Mononuclear cell (primary cell): ENCODE data around the gene GLI2. TPM values are rescaled to one million over a fixed set of nuclear protein-coding genes. Genes with fewer than 3 reads are reported as not detected.

Source experiments
- H3K27me3 ChIP-seq: 2 replicates; pipeline ENCODE4 v1.6.0; 2011; ENCODE audit warnings: low read length, control low read depth; ENCODE audit not compliant: insufficient read depth
- H3K4me1 ChIP-seq: 2 replicates; pipeline ENCODE4 v1.5.1; 2011; ENCODE audit warnings: mild to moderate bottlenecking, low read length, control low read depth; ENCODE audit not compliant: insufficient read depth
- H3K4me3 ChIP-seq: 2 replicates; pipeline ENCODE4 v1.5.1; 2011; ENCODE audit warnings: mild to moderate bottlenecking, low read length, moderate library complexity
- H3K9me3 ChIP-seq: 2 replicates; pipeline ENCODE4 v1.5.1; 2011; ENCODE audit warnings: low read depth, mild to moderate bottlenecking, control low read depth, low read length
- total RNA-seq: library from RNA; depleted of rRNA; stranded (reverse); fragments of >200 nt; gene quantifications from one replicate; pipeline ENCODE4 v1.2.3, GENCODE V29; 2012

GLI2 gene
- total RNA-seq, 1 donor = not detected

DNA sequence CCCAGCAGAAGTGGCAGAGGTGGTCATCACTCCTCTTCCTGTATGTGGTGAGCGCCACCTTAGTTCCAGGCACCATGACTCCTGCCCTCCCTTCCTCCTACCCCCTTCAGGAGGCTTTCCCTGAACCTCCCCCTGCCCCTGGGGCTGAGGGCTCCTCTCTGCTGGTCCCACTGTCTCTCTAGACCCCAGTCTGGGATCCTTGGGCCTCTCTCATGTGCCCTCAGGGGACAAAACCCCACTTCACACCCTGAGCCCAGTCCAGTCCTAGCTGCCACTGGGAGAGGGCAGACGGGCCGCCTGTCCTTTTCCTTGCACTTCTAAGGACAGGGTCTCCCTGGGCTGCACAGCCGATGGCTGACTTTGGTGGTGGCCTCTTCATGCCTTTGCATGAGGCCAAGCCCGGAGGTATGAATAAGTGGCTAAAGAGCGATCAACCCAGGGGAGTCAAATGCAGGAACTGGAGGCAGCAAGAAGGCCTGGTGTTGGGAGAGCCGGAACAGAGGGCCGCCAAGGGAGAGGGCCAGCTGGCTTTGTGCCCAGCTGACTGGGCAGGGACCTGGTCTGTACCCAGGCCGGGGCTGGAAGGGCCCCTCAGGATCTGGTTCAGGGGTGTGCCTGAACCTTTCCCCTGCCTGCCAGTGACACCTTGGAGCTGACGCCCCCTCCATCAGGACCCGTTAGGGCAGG is 29.5 kb downstream of the GLI2 start:
- H3K4me1 ChIP-seq = no peaks in the 10 kb centered on the region
- no peaks in the 10 kb centered on the region for H3K27me3 ChIP-seq
- H3K9me3 ChIP-seq = no peaks in the 10 kb centered on the region
- no peak overlapping the region for H3K4me3 ChIP-seq

DNA sequence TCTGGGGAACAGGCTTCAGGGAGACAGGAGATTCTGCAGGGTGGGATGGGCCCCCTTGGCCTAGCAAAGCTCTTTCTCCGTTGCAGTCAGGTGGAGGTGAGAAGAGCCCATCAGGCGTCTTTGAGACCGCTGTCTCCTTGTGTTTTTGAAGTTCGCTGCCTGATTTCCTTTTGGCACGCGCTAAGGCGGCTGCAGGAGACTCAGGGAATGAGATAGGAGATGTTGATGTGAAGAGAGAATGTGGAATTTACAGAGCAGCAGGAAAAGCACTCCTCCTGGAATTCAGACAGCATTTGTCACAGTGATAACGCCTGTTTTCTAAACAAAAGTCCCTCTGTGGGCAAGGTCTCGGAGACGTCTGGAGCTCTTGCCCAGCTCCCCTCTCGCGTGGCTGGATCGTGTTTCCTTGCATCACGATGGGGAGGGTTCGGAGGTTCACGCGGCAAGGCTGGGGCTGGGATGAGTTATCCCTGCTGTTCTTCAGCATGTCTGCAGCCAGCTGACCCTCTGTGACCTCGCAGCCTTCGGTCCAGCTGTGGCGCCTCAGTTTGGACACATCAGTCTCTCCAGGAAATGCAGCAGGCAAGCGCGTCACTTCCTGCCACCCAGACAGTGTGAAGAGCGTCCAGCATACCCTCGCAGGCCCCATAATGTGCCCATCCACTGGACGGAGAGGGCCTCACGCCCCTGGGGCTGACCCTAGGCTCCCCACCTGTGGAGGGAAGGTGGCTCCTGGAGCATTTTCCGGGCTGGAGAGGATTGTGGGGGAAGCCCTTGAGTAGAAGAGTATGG is 30.2 kb downstream of the GLI2 start:
- H3K9me3 ChIP-seq = no peaks in the 10 kb centered on the region
- no peak overlapping the region for H3K4me3 ChIP-seq
- no peaks in the 10 kb centered on the region for H3K27me3 ChIP-seq
- no peaks in the 10 kb centered on the region for H3K4me1 ChIP-seq

DNA sequence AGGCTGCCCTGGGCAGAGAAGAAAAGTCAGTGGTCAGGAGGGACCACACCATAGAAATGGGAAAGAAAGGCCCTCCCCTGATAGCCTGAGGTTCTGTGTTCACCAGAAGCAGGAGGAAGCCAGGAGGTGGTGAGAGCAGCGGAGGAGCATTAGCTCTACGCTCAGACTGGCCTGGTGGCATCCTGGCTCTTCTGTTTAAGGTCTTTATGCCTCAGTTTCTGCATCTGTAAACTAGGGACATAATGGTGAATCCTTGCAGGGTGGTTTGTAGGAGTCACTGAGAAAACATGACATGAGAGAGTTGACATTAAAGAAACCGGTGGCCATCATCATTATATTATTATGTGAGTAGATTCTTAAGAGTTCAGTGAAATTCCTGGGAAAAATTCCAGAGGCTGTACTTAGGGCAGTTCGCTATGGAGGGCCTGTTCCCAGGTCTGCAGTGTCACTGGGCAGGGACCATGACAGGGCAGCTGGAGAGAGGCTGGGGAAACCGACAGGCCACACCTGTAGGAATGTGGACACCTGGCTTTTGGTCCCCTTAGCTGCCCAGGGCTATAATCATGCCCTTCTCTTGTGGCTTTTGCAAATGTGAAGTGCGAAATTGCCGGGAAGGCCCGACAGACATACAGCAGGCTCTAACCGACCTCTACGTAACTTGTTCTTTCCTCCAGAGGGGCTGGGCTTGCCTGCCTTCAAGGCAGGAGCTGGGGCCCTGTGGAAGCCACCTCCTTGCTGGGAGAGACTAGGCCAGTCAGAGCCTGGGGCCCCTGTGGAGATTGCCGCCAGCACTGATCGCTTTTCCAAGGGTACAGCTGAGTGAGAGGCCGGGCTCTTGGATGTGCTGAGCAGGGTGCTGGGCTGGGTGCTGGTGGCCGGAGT is 31.0 kb downstream of the GLI2 start:
- no peak overlapping the region for H3K4me3 ChIP-seq
- H3K27me3 ChIP-seq = no peaks in the 10 kb centered on the region
- no peaks in the 10 kb centered on the region for H3K9me3 ChIP-seq
- H3K4me1 ChIP-seq = no peaks in the 10 kb centered on the region

DNA sequence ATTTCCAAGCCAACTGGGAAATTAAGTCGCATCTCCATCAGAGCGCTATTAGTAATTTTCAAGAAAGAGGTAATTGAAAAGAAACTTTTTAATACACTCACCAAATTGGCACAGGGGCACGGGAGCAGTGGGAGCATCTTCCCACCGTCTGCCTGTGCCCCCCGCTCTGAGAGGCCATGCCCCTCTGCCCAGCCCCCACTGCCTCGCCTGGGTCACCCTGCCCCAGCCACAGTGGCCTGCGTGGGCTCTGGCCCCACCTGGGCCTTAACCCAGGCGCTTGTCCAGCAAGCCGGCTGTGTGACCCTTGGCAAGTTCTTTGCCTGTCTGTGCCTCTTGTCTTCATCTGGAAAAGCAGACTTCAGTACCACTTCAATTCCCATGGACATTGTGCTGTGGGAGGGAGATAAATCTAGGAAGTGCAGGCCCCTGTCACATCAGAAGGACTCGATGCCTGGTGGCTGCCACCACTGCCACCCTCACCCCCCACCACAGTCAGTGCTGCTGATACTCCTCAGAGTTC is 31.9 kb downstream of the GLI2 start:
- no peaks in the 10 kb centered on the region for H3K27me3 ChIP-seq
- no peak overlapping the region for H3K4me3 ChIP-seq
- no peaks in the 10 kb centered on the region for H3K4me1 ChIP-seq
- no peaks in the 10 kb centered on the region for H3K9me3 ChIP-seq

DNA sequence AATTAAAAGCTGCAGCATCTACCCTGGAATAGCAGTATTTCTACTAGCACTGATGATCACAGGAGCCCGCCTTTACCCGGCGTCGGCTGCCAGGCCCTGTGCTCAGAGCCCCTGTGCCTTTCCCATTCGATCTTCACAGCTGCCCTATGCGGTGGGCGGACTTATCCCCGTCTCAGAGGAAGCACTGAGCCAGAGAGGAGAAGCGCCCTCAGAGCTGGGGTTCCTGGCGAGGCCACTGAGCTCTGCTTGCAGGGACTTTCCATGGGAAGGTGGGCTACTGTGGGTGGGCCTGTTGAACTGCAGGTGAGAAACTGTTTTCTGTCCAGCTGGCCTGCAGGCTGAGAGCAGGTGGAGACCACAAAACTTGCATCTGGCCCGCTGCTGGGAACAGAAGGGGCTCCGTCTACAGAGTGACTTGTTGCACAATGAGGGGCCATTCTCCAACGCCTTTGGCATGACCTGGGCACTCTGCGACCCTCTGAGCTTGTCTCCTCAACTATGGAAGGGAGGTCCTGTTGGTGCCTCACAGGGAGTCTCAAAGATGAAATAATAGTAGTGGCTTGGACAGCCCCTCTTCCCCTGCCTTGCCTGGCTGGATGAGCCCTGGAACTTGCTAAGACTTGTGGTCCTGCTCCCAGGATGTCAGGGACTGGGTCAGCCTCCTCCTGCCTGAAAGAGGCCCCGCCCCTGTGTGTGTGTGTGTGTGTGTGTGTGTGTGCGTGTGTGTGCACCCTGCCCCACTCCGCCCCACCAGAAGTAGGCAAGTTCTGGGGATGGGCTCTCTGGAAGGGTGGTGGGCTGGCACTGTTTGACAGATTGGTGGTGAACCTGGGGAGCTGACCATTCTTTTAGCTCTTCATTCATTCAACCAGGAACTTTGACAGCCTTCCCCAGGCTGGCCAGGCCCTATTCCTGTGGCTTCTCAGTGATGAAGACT is 32.7 kb downstream of the GLI2 start:
- H3K4me3 ChIP-seq = no peak overlapping the region
- no peaks in the 10 kb centered on the region for H3K27me3 ChIP-seq
- H3K4me1 ChIP-seq = no peaks in the 10 kb centered on the region
- no peaks in the 10 kb centered on the region for H3K9me3 ChIP-seq

DNA sequence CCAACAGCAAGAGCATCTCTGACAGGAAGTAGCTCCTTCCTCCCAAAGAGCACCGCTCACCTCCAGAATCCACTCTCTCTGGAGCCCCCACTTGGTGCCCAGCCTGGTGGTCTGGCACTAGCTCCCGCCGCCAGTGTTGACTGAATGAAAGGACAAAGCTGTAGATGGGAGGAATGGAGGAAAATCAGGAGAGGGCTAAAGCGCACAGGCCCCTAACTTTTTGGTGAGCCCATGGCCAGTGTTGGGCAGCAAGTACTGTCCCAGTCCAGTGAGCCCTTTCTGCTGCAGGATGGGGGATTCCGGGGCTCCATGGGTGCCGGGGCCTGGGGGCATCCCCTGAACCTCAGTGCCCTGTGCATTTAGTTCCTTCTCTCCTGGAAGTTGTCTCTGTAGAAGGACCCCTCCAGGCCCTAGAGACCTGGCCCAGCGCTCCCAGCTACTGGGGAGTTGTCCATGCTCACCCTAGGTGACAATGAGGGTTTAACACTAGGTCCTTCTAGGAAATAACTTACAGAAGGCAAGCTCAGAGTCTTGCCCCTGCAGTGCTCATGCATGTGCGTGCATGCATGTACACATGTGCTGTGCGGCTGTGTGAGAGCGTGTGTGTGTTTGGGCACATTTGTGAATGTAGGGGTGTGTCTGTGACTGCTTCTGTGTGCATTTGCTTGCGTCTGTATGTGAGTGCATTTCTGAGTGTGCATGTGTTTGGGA is 33.6 kb downstream of the GLI2 start:
- no peak overlapping the region for H3K4me3 ChIP-seq
- no peaks in the 10 kb centered on the region for H3K4me1 ChIP-seq
- no peaks in the 10 kb centered on the region for H3K9me3 ChIP-seq
- H3K27me3 ChIP-seq = no peaks in the 10 kb centered on the region

DNA sequence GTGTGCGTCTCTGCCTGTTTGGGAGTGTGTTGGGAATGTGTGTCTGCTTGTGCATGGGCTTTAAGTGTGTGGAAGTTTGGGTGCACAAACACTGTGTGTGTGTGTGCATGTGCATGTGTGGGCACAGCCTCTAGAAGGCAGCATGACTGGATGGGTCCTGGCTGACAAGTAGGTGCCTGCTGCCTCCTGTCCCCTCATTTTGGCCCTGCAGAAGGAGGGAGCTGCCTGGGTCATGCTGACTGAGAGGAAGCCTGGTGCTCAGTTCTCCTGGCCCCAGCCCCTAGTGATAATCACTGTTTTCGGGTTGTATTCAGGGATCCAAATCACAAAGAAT is 34.1 kb downstream of the GLI2 start:
- H3K4me1 ChIP-seq = no peaks in the 10 kb centered on the region
- H3K27me3 ChIP-seq = no peaks in the 10 kb centered on the region
- H3K4me3 ChIP-seq = no peak overlapping the region
- H3K9me3 ChIP-seq = no peaks in the 10 kb centered on the region

DNA sequence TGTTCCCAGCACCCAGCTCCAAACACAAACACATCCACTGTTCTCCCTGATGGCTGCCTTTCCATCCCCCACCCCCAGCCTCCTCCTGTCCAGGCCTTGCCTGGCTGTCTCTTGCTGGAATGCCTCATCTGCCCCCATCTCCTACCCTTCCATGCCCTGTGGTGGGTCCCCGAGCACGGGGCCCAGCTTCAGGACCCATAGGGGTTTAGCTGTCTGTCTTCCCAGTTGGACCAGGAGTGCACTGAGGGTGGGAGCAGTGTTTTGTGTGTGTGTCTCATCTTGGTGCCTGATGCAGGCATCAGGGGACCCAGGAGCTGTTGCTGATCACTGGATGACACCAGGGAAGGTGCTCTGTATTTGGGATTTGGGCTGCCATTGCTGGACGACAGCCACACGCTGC is 34.5 kb downstream of the GLI2 start:
- H3K27me3 ChIP-seq = no peaks in the 10 kb centered on the region
- H3K4me1 ChIP-seq = no peaks in the 10 kb centered on the region
- no peaks in the 10 kb centered on the region for H3K9me3 ChIP-seq
- H3K4me3 ChIP-seq = no peak overlapping the region

DNA sequence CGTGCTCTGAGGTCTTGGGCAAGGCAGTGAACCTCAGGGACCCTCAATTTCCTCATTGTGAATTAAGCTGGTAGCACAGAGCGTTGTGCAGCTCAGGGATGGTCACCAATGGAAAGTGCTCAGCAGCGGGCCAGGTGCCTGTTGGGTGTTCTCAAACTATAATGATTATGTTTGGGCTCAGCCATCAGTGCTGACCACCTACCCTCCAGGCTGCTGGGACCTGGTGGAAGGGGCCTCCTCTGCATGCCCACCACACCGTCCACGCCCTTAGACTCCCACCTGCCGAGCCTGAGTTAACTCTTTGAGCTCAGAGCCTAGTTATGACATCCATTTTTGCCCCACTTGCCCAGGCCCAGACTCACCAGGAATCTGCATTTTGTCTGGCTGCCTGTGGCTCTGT is 35.0 kb downstream of the GLI2 start:
- Histone ChIP-seq H3K9me3 (no peaks in the 10 kb centered on the region), H3K4me1 (no peaks in the 10 kb centered on the region), H3K27me3 (no peaks in the 10 kb centered on the region), H3K4me3 (no peak overlapping the region)

DNA sequence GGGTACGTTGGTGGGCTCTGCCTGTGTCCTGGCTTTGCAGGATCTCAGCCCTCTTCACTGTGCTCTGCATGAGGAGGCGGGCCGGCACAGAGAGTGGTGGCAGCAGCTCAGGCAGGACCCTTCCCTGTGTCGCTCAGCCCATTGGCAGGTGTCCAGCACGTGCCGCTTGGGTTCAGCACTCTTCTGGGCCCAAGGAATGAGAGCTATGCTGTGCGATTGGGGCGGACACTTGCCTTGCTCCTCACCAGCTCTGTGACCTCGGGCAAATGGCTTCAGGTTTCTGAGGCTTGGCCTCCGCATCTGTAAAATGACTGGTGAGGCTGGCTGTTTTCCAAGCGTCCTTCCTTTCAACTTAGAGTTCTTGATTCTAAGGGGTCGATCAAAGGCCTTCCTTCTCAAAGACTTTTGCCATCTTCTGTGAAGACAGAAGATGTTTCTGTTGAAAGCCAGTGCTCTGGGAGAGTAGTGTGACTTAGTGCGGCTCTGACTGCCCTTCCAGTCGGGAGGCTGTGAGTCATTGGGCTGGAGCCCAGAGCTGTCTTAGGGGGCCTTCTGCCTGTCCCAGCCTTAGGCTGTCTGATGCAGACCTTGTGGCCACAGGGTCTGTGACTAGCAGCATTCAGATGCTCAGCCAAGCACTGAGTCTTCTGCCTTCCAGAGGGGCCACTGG is 35.6 kb downstream of the GLI2 start:
- H3K4me1 ChIP-seq = no peaks in the 10 kb centered on the region
- H3K4me3 ChIP-seq = no peak overlapping the region
- H3K9me3 ChIP-seq = no peaks in the 10 kb centered on the region
- no peaks in the 10 kb centered on the region for H3K27me3 ChIP-seq

DNA sequence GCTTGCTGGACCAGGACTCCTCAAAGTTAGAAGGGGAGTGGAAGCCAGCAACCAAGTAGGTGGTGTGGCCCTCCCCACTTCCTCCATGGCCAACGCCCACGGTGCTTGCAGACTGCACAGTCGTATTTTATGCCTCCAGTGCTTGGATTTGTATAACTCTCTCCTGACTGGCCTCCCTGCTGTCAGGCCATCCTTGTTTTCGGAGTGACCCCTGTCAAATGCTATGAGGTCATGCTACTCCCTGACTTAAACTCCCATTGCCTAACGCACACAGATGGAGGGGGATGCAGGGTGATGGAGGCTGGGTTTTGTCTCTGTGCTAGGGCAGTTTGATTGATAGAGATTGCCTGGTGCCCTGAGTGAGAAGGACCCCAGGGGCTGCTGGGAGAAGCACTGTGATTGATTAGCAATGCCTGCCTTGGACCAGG is 36.1 kb downstream of the GLI2 start:
- H3K9me3 ChIP-seq = no peaks in the 10 kb centered on the region
- no peaks in the 10 kb centered on the region for H3K4me1 ChIP-seq
- no peaks in the 10 kb centered on the region for H3K27me3 ChIP-seq
- H3K4me3 ChIP-seq = no peak overlapping the region

DNA sequence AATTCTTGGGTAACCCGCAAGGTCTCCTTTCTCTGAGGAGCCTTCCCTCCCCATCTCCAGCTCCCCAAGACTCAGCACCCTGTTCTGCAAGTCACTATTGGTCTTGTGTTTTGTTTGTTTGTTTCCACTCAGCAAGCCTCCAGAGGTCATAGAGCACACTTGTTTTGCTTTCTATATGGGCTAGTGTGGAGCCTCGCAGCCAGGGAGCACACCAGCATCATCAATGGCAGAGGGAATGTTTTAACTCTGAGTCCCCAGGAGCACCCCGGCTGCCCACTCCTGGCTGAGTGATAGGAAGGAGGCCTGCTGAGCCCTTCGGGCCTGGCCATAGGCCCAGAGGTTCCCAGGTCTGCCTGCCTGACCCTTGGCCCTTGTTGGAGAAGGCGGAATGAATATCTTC is 36.6 kb downstream of the GLI2 start:
- Histone ChIP-seq H3K4me1 (no peaks in the 10 kb centered on the region), H3K27me3 (no peaks in the 10 kb centered on the region), H3K4me3 (no peak overlapping the region), H3K9me3 (no peaks in the 10 kb centered on the region)

DNA sequence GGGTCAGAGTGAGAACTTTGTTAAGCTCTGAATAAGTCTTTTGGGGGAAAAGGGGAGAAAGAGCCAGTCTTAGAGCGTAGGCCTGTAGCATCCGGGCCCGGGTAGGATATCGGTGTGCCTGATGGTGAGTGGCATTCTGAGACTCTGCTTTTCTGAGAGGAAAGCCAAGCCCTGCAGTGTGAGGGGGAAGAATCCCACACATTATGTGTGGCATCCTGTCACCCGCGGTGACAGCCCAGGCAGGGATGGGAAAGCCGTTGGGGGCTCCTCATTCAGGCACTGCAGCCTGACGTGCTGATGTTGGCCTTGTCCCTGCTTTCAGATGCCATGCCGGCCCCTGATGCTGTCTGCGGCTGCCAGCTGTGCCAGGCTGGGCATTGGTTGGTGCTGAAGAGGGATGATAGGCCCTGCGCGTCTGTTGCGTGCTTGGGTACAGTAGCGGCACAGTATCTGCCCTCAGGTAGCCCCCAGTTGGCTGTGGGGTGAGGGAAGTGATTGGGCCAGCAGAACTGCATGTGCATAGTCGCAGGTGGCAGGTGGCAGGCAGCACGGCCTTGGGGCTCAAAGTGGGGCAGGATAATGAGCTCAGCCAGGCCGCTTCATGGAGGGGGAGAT is 37.6 kb downstream of the GLI2 start:
- Histone ChIP-seq H3K27me3 (no peaks in the 10 kb centered on the region), H3K4me3 (no peak overlapping the region), H3K4me1 (no peaks in the 10 kb centered on the region), H3K9me3 (no peaks in the 10 kb centered on the region)
